GM12801 (cell line): ENCODE data around the gene OBSL1.

Experiments used
- CTCF ChIP-seq: IDR thresholded peaks from one replicate; pipeline ENCODE4 v1.5.1; 2011; ENCODE audit warnings: control low read depth; ENCODE audit not compliant: insufficient read length; ENCODE audit errors: extremely low read depth

OBSL1 gene

GRCh38 chr2:219595256-219595655, 23.9 kb upstream of the OBSL1 start:
- no peak for TF ChIP-seq CTCF

GRCh38 chr2:219593154-219593553, 21.8 kb upstream of the OBSL1 start:
- no peak for TF ChIP-seq CTCF

GRCh38 chr2:219592736-219593135, 21.4 kb upstream of the OBSL1 start:
- TF ChIP-seq CTCF = no peak

- no peak for TF ChIP-seq CTCF
Measured at GRCh38 chr2:219591091-219591490, 19.8 kb upstream of the OBSL1 start.

- no peak for TF ChIP-seq CTCF
Measured at GRCh38 chr2:219581346-219581745, 10.0 kb upstream of the OBSL1 start.

- no peak for TF ChIP-seq CTCF
Measured at GRCh38 chr2:219578811-219579613, 7.7 kb upstream of the OBSL1 start.

- no peak for TF ChIP-seq CTCF
Measured at GRCh38 chr2:219576505-219577388, 5.4 kb upstream of the OBSL1 start.
